HCT116 (cell line): Measurements from ENCODE around the gene RBBP8NL.

Experiments
- CEBPB ChIP-seq: IDR thresholded peaks from 2 replicates; pipeline ENCODE4 v1.6.1; 2012; ENCODE audit warnings: low read depth
- CTCF ChIP-seq, 3 experiments: fragments of 200-600 bp in 1 of 3; sonication (generic) in 1 of 3; IDR thresholded peaks in 2 of 3; conservative IDR thresholded peaks in 1 of 3; 2 replicates each; pipeline ENCODE4 v1.5.1; 2012 to 2017; ENCODE audit warnings: low read depth in 2 of 3, low read length in 2 of 3, antibody characterized with exemption in 1 of 3, borderline replicate concordance in 1 of 3, control low read depth in 1 of 3, mild to moderate bottlenecking in 1 of 3, mixed read lengths in 1 of 3, mixed run types in 1 of 3, moderate library complexity in 1 of 3; ENCODE audit not compliant: insufficient read depth in 1 of 3
- EGR1 ChIP-seq: IDR thresholded peaks from 2 replicates; pipeline ENCODE4 v1.6.1; 2012; ENCODE audit warnings: low read depth
- EZH2 ChIP-seq: fragments of 200-600 bp; sonication (generic); IDR thresholded peaks from 2 replicates; pipeline ENCODE4 v1.6.1; 2017; ENCODE audit warnings: antibody characterized with exemption, mixed run types
- EZH2phosphoT487 ChIP-seq: fragments of 200-600 bp; IDR thresholded peaks from 2 replicates; pipeline ENCODE4 v1.6.1; 2018; ENCODE audit warnings: antibody characterized with exemption, borderline replicate concordance
- JUND ChIP-seq: IDR thresholded peaks from 2 replicates; pipeline ENCODE4 v1.6.1; 2012
- POLR2A ChIP-seq: IDR thresholded peaks from 2 replicates; pipeline ENCODE4 v1.7.0; 2011; ENCODE audit warnings: borderline replicate concordance; ENCODE audit not compliant: insufficient read depth, insufficient read length; ENCODE audit errors: extremely low read depth
- POLR2AphosphoS5 ChIP-seq: IDR thresholded peaks from 2 replicates; pipeline ENCODE4 v1.6.1; 2011; ENCODE audit warnings: mild to moderate bottlenecking, low read depth, low read length, moderate library complexity
- RAD21 ChIP-seq: IDR thresholded peaks from 2 replicates; pipeline ENCODE4 v1.6.1; 2012; ENCODE audit warnings: low read depth, mild to moderate bottlenecking
- SIN3A ChIP-seq: IDR thresholded peaks from 2 replicates; pipeline ENCODE4 v1.6.1; 2012; ENCODE audit warnings: low read depth
- TCF7L2 ChIP-seq: IDR thresholded peaks from 2 replicates; pipeline ENCODE4 v1.7.0; 2011; ENCODE audit warnings: borderline replicate concordance, inconsistent platforms; ENCODE audit not compliant: insufficient read depth, insufficient read length; ENCODE audit errors: extremely low read depth
- YY1 ChIP-seq: IDR thresholded peaks from 2 replicates; pipeline ENCODE4 v1.6.1; 2011; ENCODE audit warnings: low read length, low read depth, moderate library complexity, mild to moderate bottlenecking; ENCODE audit not compliant: insufficient replicate concordance; ENCODE audit errors: extremely low read depth
- ZFX ChIP-seq: fragments of 450-650 bp; IDR thresholded peaks from 2 replicates; pipeline ENCODE4 v1.6.1; 2017
- TF ChIP-seq, protein P1 (sequence below): IDR thresholded peaks from 2 replicates; pipeline ENCODE4 v1.6.1; 2012

DNA sequence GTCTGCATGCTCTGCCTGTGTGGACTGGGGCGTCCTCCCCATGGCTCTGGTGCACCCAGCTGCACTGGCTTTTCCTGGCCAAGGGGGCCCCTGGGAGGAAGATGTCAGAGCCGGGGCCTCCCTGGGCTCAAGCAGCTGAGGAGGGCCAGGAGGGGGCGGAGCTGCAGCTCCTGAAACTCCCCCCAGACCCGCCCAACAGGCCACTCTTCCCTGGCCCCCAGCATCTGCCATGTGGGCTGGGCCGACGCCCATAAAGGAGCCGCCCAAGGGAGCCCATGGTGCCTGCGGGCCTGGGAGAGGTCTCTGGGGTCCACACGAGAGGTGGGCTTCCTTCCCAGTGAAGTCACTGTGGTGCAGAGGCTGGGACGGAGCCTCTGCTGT is 4.0 kb downstream of the RBBP8NL start:
- no peak for TF ChIP-seq CTCF (IDR thresholded peaks at IDR 0.05 in 2 of 3, conservative IDR thresholded peaks at IDR 0.05 in 1 of 3; ENCODE audit: borderline replicate concordance in 1 of 3, insufficient read depth in 1 of 3, low read depth in 2 of 3, low read length in 2 of 3)
- TF ChIP-seq JUND, result no peak
- no peak for TF ChIP-seq ZFX
- no peak for TF ChIP-seq SIN3A
- TF ChIP-seq TCF7L2, result no peak
- TF ChIP-seq YY1, result no peak
- TF ChIP-seq POLR2A, result no peak
- no peak for TF ChIP-seq EGR1
- TF ChIP-seq EZH2phosphoT487, result no peak
- TF ChIP-seq CEBPB, result no peak
- no peak for TF ChIP-seq RAD21
- TF ChIP-seq EZH2, result no peak
- no peak for TF ChIP-seq POLR2AphosphoS5
- TF ChIP-seq, protein P1, sequence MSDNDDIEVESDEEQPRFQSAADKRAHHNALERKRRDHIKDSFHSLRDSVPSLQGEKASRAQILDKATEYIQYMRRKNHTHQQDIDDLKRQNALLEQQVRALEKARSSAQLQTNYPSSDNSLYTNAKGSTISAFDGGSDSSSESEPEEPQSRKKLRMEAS, result no peak
